Bronchial epithelial cell (primary cell): ENCODE measurements around the gene HRH3. TPM values are rescaled to one million over a fixed set of nuclear protein-coding genes. Genes with fewer than 3 reads are reported as not detected.

Source experiments
- DNase-seq: peaks from one replicate; pipeline ENCODE4 v3.0.0-alpha.2; 2010; ENCODE audit warnings: low read depth
- FAIRE-seq: peaks from 2 replicates; lab custom pipeline; 2011; peaks lifted over from hg19 to GRCh38; lab: Jason Lieb, UNC
- H3K27me3 ChIP-seq: 2 replicates; pipeline ENCODE4 v1.5.1; 2011; ENCODE audit warnings: low read length; ENCODE audit not compliant: control insufficient read depth, insufficient read depth
- H3K36me3 ChIP-seq: 2 replicates; pipeline ENCODE4 v1.5.1; 2011; ENCODE audit warnings: low read length; ENCODE audit not compliant: control insufficient read depth, insufficient read depth
- H3K4me3 ChIP-seq: 2 replicates; pipeline ENCODE4 v1.5.1; 2011; ENCODE audit warnings: mild to moderate bottlenecking, low read depth, low read length, control low read depth
- total RNA-seq: library from RNA; depleted of rRNA; stranded (reverse); fragments of >200 nt; gene quantifications from 2 replicates; pipeline ENCODE4 v1.2.1, GENCODE V29; 2014
- TF ChIP-seq, protein P1 (sequence below): IDR thresholded peaks from 2 replicates; pipeline ENCODE4 v1.5.1; 2011; ENCODE audit warnings: mild to moderate bottlenecking, moderate library complexity, low read length, control low read depth, inconsistent platforms; ENCODE audit not compliant: insufficient read depth, severe bottlenecking

The HRH3 gene
- total RNA-seq, 1 donor from 2014 or later, result not detected

DNA sequence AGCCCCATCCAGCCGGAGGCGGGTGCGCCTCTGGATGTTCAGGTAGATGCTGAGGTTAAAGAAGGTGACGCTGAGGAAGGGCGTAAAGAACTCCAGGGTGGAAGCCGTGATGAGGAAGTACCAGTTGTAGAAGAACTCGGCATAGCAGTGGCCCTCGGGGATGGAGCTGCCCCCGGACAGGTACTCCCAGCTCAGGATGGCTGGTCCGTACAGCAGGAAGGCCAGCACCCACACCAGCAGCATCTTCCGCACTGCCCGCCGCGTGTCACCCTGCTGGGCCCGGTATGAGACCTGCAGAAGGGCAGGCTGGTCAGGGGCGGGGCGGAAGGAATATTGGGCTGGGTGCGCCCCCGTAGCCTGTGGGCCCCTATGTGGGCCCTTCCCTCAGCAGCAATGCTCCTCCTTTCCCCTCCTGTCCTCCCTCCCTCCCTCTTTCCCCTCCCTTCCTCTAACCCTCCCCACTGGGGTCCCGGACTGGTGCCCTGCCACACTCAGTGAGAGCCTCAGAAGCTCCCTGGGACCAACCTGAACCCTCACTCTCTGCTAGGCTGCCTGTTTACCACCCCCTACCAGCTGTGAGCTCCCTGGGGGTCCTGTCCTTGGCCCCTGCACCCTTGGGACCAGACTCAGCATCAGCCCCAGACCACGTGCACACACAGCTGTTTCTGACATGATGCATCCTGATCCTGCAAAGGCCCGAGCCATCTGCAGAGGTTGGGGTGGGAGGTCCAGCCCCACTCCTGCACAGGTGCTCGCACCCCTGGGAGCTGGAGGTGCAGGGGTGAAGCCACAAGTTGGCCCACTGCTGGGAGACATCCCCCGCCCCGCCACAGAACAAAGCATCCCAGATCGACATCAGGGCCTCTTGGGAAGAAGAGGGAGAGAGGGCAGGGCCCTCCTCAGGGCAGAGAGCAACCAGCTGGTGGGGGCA, 3.2 kb downstream of the HRH3 start:
- no peak for FAIRE-seq
- TF ChIP-seq, protein P1, sequence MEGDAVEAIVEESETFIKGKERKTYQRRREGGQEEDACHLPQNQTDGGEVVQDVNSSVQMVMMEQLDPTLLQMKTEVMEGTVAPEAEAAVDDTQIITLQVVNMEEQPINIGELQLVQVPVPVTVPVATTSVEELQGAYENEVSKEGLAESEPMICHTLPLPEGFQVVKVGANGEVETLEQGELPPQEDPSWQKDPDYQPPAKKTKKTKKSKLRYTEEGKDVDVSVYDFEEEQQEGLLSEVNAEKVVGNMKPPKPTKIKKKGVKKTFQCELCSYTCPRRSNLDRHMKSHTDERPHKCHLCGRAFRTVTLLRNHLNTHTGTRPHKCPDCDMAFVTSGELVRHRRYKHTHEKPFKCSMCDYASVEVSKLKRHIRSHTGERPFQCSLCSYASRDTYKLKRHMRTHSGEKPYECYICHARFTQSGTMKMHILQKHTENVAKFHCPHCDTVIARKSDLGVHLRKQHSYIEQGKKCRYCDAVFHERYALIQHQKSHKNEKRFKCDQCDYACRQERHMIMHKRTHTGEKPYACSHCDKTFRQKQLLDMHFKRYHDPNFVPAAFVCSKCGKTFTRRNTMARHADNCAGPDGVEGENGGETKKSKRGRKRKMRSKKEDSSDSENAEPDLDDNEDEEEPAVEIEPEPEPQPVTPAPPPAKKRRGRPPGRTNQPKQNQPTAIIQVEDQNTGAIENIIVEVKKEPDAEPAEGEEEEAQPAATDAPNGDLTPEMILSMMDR, result no peak
- H3K27me3 ChIP-seq, result peaks cover 36% of the 10 kb centered on the region
- no peaks in the 10 kb centered on the region for H3K36me3 ChIP-seq
- DNase-seq, result no peak
- H3K4me3 ChIP-seq, result no peak overlapping the region

DNA sequence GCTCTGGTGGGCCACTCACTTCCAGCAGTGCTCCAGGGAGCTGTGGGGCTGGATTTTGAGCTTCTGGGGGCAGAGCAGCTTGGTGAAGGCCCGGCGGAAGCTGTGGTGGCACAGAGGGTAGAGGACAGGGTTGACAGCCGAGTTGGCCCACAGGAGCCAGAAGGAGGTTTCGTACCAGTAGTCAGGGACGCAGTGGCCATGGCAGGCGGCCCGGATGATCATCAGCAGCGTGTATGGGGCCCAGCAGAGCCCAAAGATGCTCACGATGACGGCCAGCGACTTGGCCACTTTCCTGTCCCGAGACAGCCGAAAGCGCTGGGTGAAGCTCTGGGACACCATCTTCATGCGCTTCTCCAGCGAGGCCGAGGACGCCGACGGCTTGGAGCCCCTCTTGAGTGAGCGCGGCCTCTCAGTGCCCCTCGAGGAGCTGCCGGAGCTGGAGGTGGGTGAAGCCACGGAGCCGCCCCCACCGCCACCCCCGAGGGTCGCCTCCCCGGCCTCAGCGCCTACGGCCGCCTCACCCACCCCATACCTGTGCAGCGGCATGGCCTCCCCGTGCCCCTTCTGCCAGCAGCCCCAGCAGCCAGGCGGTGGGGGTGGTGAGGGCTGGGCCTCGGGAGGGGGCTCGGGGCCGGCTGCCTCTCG, 4.0 kb downstream of the HRH3 start:
- Histone ChIP-seq H3K4me3 (no peak overlapping the region), H3K36me3 (no peaks in the 10 kb centered on the region), H3K27me3 (peaks cover 35% of the 10 kb centered on the region)
- DNase-seq (no peak), FAIRE-seq (no peak)
- TF ChIP-seq, protein P1, result no peak

DNA sequence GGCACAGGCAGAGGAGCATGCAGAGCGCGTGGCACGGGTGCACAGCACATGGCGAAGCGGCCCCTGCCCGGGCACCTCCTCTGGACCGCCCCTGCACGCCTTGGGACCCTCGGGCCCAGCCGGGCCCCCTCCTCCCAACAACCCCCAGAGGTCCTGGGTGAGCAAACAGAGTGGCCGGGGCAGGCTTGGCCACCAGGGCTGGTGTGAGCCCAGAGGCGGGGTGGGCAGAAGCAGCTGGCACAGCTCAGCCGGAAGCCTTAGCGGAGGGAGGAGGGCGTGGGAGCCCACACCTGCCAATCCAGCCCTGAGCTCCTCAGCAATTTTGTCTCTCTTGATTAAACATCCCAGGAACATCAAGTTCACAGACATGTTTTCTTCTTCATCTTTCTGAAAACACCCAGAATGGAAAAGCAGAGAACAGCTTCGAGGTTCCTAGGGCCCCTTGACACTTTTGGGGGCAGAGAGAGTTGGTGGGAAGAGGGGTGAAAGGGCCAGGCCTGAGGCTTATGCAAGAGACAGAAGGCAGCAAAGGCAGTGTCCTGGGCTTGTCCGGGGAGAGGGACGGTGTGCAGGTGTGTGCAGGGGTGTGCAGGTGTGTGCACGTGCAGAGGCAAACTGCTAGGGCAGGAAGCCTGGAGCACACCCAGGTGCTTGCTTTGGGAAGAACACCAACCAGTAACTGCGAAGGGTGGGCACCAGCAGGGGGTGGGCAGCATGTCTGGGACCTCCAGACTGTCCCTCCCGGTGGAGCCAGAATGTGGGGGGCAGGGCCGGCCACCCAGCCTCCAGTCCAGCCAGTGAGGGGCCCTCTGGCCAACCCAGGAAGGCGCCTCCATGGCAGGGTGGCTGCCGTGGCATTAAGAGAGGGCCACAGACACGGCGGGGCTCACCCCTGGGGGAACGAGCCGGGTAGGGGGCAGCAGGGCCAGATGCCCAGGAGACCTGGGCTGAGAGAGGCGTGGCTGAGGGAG, 4.8 kb downstream of the HRH3 start:
- FAIRE-seq, result no peak
- Histone ChIP-seq H3K4me3 (no peak overlapping the region), H3K27me3 (peaks cover 29% of the 10 kb centered on the region), H3K36me3 (no peaks in the 10 kb centered on the region)
- TF ChIP-seq, protein P1, result no peak
- no peak for DNase-seq

- FAIRE-seq (no peak), DNase-seq (no peak)
- TF ChIP-seq, protein P1, result no peak
- no peak overlapping the region for H3K4me3 ChIP-seq
- H3K36me3 ChIP-seq, result no peaks in the 10 kb centered on the region
- H3K27me3 ChIP-seq, result peaks cover 25% of the 10 kb centered on the region
These were observed 6.0 kb downstream of the HRH3 start for GRCh38 chr20:62214067-62214466.

- no peaks in the 10 kb centered on the region for H3K36me3 ChIP-seq
- H3K4me3 ChIP-seq, result no peak overlapping the region
- FAIRE-seq (no peak), DNase-seq (no peak)
- peaks cover 15% of the 10 kb centered on the region for H3K27me3 ChIP-seq
- TF ChIP-seq, protein P1, result no peak
These were observed 7.8 kb downstream of the HRH3 start for GRCh38 chr20:62212299-62212698.
